NCI-H526 (cell line): Measurements from ENCODE around the gene ANKRD28.
"Not testable (repeated sequence)": the region's sequence is repeated elsewhere in the genome, so short reads cannot be mapped to it uniquely, and the experiment has no call there.

ENCODE experiments used
- DNase-seq, 2 experiments: peaks; one replicate each; lab custom pipeline; 2025; lab: John Stamatoyannopoulos, UW

ANKRD28 gene

GRCh38 chr3:15797642-15798303, at the start of gene ANKRD28:
Gene ANKRD28, minus strand, starts transcription at chr3:15797979. Its CDS starts 1,458 bp downstream, at chr3:15796521.
- DNase-seq, result peak; percentile 72 to 81

- no peak for DNase-seq
Measured at GRCh38 chr3:15847239-15847638, 49.5 kb upstream of the ANKRD28 start.

DNA sequence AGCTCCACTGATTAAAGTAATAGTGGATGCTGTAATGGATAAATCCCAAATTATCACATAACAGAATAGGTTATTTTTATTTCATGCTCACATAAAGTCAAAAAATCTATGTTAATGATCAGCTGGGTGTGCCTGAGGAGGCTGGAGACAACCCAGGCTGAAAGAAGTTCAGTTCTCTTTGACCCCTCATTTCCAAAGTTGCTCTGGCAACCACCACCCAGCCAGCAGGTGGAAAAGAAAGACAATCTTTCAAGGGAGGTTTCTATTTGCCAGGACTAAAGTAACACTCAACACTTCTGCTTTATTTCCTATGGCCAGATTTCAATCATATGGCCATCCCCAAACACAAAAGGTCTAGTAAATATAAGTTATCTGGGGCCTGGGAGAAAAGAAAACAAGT, 48.8 kb upstream of the ANKRD28 start:
- DNase-seq, result no peak

- DNase-seq, result no peak
Measured at GRCh38 chr3:15845475-15845874, 47.7 kb upstream of the ANKRD28 start.

DNA sequence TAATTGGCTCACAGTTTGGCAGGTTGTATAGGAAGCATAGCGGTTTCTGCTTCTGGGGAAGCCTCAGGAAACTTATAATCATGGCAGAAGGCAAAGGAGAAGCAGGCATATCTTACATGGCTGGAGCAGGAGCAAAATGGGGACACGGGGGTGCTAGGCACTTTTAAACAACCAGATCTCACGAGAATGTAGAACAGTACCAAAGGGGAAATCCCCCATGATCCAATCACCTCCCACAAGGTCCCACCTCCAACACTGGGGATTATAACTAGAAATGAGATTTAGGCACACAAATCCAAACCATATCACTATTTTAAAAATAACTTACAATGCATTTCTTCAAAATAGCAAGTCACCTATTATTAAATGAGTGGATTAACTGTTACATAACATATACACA, 47.1 kb upstream of the ANKRD28 start:
- no peak for DNase-seq

- DNase-seq, result not testable (repeated sequence)
Measured at GRCh38 chr3:15841091-15841973, 43.6 kb upstream of the ANKRD28 start.

- no peak for DNase-seq
Measured at GRCh38 chr3:15839568-15839967, 41.8 kb upstream of the ANKRD28 start.

DNA sequence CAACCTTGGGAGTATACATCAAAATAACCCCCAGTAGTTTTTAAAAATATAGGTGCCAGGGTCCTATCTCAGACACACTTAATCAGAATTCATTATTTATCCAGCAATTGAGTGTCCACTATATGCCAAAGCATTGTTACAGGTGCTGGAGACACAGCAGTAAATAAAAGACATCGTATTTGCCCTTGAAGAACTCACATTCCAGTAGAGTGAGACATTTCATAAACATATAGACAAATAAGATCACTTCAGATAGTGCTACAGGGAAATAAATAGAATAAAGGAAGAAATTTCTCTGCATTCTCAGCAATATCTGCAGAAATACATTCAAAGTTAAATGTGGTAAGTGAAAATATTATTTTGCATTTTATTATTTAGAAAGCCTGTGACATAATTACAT, 34.1 kb upstream of the ANKRD28 start:
- no peak for DNase-seq

DNA sequence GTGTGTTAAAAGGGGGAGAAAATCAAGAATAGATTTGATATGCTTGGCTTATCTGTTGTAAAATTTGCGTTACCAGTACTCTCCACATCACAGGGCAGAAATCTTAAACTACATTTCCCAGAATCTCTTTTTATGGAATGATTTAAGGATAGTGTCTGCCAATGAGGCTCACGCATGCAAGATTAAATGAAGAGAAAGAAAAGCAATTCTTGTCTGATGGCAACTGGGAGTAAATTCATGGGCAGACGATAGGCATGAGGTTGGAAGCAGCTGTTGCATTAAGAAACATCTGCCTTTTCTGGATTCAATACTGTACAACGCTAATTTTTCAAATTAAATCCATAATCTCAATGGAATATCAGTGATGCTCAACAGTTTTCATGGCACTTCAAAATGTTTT, 27.2 kb upstream of the ANKRD28 start:
- no peak for DNase-seq

DNA sequence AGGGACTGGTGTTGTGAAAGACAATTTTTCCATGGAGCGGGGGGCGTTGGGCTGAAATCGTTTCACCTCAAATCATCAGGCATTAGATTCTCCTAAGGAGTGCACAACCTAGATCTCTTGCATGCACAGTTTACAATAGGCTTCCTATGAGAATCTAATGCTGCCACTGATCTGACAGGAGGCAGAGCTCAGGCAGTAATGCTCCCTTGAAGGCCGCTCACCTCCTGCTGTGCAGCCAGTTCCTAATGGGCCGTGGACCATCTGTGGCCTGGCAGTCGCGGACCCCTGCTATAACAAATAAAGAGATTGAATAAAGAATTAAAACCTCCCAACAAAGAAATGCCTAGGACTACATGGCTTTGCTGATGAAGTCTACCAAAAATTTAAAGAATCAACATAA, 25.3 kb upstream of the ANKRD28 start:
- no peak for DNase-seq

- no peak for DNase-seq
Measured at GRCh38 chr3:15822281-15822680, 24.5 kb upstream of the ANKRD28 start.

DNA sequence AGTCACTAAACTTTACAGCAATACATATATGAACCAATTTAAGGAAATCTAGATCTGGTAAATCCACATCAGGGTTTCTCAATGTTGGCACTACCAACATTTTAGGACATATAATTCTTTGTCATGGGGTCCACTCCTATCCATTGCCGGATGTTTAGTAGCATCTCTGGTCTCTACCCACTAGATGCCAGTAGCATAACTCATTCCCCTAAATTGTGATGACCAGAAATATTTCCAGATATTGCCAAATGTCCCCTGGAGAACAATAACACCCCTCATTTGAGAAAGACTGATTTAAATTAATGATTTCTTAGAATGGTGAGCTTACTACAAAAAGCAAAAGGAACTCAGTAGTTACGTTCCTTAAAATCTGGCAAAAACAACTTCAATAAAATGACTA, 23.1 kb upstream of the ANKRD28 start:
- DNase-seq, result no peak

GRCh38 chr3:15819576-15819975, 21.8 kb upstream of the ANKRD28 start:
- DNase-seq, result no peak

DNA sequence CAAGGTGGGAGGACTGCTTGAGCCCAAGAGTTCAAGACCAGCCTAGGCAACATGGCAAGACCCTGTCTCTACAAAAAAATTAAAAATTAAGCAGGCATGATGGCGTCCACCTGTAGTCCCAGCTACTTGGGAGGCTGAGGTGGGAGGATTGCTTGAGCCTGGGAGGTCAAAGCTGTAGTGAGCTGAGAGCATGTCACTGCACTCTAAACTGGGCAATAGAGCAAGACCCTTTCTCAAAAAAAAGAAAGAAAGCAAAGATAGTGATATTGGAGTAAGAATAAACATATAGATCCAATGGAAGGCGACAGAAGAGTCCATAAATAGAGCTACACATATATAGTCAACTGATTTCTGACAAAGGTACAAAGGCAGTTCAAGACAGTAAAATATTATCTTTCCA, 21.3 kb upstream of the ANKRD28 start:
- DNase-seq, result no peak

- DNase-seq, result peak in 1 of 2 experiments; percentile 57
Measured at GRCh38 chr3:15815696-15816095, 17.9 kb upstream of the ANKRD28 start.

- DNase-seq, result not testable (repeated sequence)
Measured at GRCh38 chr3:15813079-15813478, 15.3 kb upstream of the ANKRD28 start.

DNA sequence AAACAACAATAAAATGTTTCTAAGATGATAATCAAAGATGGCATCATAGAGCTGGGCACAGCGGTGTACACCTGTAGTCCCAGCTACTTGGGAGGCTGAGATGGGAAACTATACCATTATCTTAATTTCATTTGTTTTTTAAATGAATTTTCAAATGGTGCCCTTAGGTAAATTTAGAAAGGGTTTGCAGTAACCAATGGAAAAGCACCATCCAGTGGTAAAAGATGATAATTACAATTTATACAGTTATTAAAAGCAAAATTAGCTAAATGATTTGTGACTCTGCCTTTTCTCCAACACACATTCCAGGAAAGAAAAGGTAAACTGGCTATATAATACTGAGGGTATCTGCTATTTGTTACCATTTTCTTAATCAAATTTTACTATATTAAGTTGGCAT, 14.4 kb upstream of the ANKRD28 start:
- DNase-seq, result peak in 1 of 2 experiments; percentile 8

GRCh38 chr3:15810702-15811101, 12.9 kb upstream of the ANKRD28 start:
- no peak for DNase-seq

GRCh38 chr3:15809313-15809712, 11.5 kb upstream of the ANKRD28 start:
- no peak for DNase-seq

GRCh38 chr3:15808679-15809310, 11.0 kb upstream of the ANKRD28 start:
- DNase-seq, result no peak

GRCh38 chr3:15805756-15806266, 8.0 kb upstream of the ANKRD28 start:
- DNase-seq, result no peak

- no peak for DNase-seq
Measured at GRCh38 chr3:15804553-15805095, 6.8 kb upstream of the ANKRD28 start.
